HepG2 (cell line): ENCODE results near the gene BAHCC1. TPM values are rescaled to one million over a fixed set of nuclear protein-coding genes. Genes with fewer than 3 reads are reported as not detected.

Experiments used
- JUN ChIP-seq: sonication (generic); formaldehyde crosslinking; IDR thresholded peaks from 2 replicates; pipeline ENCODE4 v1.4.0; 2020; ENCODE audit warnings: mild to moderate bottlenecking, missing genetic modification reagents
- JUNB ChIP-seq: sonication (generic); formaldehyde crosslinking; IDR thresholded peaks from 2 replicates; pipeline ENCODE4 v1.8.0; 2022; ENCODE audit warnings: missing genetic modification reagents, mild to moderate bottlenecking, borderline replicate concordance
- KDM2A ChIP-seq: sonication (generic); formaldehyde crosslinking; IDR thresholded peaks from 2 replicates; pipeline ENCODE4 v1.4.0; 2020; ENCODE audit warnings: low read depth, missing genetic modification reagents, borderline replicate concordance
- MAFK ChIP-seq, 2 experiments: IDR thresholded peaks in 1 of 2; conservative IDR thresholded peaks in 1 of 2; 2 replicates each; pipeline ENCODE4 v1.6.1; 2011; ENCODE audit warnings: improper control_type of control experiment in 2 of 2, low read length in 2 of 2
- POLR2A ChIP-seq, 2 experiments: IDR thresholded peaks; 2 replicates each; pipeline ENCODE4 v1.6.1; 2011; ENCODE audit warnings: low read depth in 2 of 2, low read length in 2 of 2, mild to moderate bottlenecking in 1 of 2, moderate library complexity in 1 of 2; ENCODE audit not compliant: insufficient read depth in 1 of 2
- SP1 ChIP-seq, 2 experiments: fragments of 450-650 bp in 1 of 2; sonication (generic) in 1 of 2; formaldehyde crosslinking in 1 of 2; IDR thresholded peaks; 2 replicates each; pipeline versions ENCODE4 v1.4.0 to v1.6.1; 2016 to 2020; ENCODE audit warnings: missing genetic modification reagents in 1 of 2
- ZBTB1 ChIP-seq: sonication (generic); formaldehyde crosslinking; IDR thresholded peaks from 2 replicates; pipeline ENCODE4 v1.4.0; 2020; ENCODE audit warnings: missing genetic modification reagents, borderline replicate concordance
- ZNF180 ChIP-seq: sonication (generic); formaldehyde crosslinking; IDR thresholded peaks from 2 replicates; pipeline ENCODE4 v1.4.0; 2020; ENCODE audit warnings: low read depth, missing genetic modification reagents, borderline replicate concordance
- ZNF234 ChIP-seq: sonication (generic); formaldehyde crosslinking; conservative IDR thresholded peaks from 2 replicates; pipeline ENCODE4 v1.5.1; 2020; ENCODE audit warnings: mild to moderate bottlenecking, missing genetic modification reagents
- ZNF552 ChIP-seq: sonication (generic); formaldehyde crosslinking; IDR thresholded peaks from 2 replicates; pipeline ENCODE4 v1.9.0; 2022; ENCODE audit warnings: missing genetic modification reagents, mild to moderate bottlenecking, borderline replicate concordance
- ZNF878 ChIP-seq: sonication (generic); formaldehyde crosslinking; IDR thresholded peaks from 2 replicates; pipeline ENCODE4 v1.8.1; 2023; ENCODE audit warnings: mild to moderate bottlenecking, missing genetic modification reagents, moderate library complexity
- polyA plus RNA-seq, 8 experiments: library from polyadenylated mRNA; depleted of rRNA in 3 of 8; stranded (reverse) in 7 of 8; unstranded in 1 of 8; fragments of >200 nt; fragmentation: Illumina TruSeq in 4 of 8; extraction: Trizol in 4 of 8; gene quantifications; 2 replicates each; pipeline versions ENCODE4 v1.2.1 to v1.2.3, GENCODE V29; 2011 to 2016; ENCODE audit warnings: low read depth in 4 of 8, missing spikeins in 1 of 8, mixed read lengths in 1 of 8; ENCODE audit not compliant: insufficient read depth in 1 of 8
- total RNA-seq, 5 experiments: library from RNA; depleted of rRNA; stranded (reverse); fragments of >200 nt; fragmentation: Illumina TruSeq; extraction: Trizol; gene quantifications; 2 replicates each; pipeline ENCODE4 v1.2.3, GENCODE V29; 2016; ENCODE audit warnings: low read depth in 1 of 5
- TF ChIP-seq, protein P1 (sequence below): sonication (generic); formaldehyde crosslinking; IDR thresholded peaks from 2 replicates; pipeline ENCODE4 v1.4.0; 2020; ENCODE audit warnings: missing genetic modification reagents
- TF ChIP-seq, protein P2 (sequence below): sonication (generic); formaldehyde crosslinking; IDR thresholded peaks from 2 replicates; pipeline ENCODE4 v1.4.0; 2020; ENCODE audit warnings: low read depth, missing genetic modification reagents
- TF ChIP-seq, protein P3 (sequence below): sonication (generic); formaldehyde crosslinking; IDR thresholded peaks from 2 replicates; pipeline ENCODE4 v1.4.0; 2020; ENCODE audit warnings: missing genetic modification reagents, borderline replicate concordance

Gene BAHCC1
- total and polyA plus RNA-seq, 2 of the 13 experiments (the other 11 are each of a cell fraction or from before 2014, with no cell fraction given), result 1.4 to 1.7 TPM

DNA sequence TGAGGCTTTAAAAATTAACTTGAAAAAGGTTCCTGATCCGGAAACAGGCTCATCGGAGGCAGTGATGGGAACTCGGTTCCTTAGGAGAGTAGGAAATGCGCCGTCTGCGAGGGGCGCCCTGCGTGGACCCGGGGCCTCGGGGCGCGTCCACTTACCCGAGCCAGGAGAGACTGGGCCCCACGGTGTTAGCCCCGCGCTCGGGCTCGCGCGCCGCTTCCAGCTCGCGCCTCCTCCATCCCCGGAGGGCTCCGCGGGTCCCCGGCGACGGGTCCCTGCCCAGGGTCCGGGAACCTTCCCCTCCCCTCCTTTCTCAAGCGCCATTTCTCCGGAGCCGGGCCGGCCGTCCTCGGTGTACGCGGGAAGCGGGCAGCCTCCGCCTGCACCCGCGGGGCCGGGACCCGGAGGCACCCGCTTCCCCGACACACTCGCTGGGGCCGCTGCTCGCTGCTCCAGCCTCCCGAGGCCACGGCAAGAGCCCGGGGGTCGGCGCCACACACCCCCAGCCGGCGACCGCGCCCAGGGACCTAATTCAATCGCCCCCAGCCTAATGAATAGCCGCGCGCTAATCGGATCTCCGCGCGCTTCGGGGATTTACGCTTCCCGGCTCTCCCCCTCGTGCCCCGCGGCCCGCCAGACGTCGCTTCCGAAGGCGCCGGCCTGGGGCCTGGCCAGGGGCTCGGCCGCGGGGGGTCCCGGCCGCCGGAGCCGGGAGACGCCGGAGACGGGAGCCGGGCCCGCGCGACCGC is 2.2 kb upstream of the BAHCC1 start (continued):
- TF ChIP-seq, protein P1, sequence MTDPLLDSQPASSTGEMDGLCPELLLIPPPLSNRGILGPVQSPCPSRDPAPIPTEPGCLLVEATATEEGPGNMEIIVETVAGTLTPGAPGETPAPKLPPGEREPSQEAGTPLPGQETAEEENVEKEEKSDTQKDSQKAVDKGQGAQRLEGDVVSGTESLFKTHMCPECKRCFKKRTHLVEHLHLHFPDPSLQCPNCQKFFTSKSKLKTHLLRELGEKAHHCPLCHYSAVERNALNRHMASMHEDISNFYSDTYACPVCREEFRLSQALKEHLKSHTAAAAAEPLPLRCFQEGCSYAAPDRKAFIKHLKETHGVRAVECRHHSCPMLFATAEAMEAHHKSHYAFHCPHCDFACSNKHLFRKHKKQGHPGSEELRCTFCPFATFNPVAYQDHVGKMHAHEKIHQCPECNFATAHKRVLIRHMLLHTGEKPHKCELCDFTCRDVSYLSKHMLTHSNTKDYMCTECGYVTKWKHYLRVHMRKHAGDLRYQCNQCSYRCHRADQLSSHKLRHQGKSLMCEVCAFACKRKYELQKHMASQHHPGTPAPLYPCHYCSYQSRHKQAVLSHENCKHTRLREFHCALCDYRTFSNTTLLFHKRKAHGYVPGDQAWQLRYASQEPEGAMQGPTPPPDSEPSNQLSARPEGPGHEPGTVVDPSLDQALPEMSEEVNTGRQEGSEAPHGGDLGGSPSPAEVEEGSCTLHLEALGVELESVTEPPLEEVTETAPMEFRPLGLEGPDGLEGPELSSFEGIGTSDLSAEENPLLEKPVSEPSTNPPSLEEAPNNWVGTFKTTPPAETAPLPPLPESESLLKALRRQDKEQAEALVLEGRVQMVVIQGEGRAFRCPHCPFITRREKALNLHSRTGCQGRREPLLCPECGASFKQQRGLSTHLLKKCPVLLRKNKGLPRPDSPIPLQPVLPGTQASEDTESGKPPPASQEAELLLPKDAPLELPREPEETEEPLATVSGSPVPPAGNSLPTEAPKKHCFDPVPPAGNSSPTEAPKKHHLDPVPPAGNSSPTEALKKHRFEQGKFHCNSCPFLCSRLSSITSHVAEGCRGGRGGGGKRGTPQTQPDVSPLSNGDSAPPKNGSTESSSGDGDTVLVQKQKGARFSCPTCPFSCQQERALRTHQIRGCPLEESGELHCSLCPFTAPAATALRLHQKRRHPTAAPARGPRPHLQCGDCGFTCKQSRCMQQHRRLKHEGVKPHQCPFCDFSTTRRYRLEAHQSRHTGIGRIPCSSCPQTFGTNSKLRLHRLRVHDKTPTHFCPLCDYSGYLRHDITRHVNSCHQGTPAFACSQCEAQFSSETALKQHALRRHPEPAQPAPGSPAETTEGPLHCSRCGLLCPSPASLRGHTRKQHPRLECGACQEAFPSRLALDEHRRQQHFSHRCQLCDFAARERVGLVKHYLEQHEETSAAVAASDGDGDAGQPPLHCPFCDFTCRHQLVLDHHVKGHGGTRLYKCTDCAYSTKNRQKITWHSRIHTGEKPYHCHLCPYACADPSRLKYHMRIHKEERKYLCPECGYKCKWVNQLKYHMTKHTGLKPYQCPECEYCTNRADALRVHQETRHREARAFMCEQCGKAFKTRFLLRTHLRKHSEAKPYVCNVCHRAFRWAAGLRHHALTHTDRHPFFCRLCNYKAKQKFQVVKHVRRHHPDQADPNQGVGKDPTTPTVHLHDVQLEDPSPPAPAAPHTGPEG (CRISPR knock-in tag), result no peak
- TF ChIP-seq ZNF180 (CRISPR knock-in tag), result no peak
- TF ChIP-seq, protein P2, sequence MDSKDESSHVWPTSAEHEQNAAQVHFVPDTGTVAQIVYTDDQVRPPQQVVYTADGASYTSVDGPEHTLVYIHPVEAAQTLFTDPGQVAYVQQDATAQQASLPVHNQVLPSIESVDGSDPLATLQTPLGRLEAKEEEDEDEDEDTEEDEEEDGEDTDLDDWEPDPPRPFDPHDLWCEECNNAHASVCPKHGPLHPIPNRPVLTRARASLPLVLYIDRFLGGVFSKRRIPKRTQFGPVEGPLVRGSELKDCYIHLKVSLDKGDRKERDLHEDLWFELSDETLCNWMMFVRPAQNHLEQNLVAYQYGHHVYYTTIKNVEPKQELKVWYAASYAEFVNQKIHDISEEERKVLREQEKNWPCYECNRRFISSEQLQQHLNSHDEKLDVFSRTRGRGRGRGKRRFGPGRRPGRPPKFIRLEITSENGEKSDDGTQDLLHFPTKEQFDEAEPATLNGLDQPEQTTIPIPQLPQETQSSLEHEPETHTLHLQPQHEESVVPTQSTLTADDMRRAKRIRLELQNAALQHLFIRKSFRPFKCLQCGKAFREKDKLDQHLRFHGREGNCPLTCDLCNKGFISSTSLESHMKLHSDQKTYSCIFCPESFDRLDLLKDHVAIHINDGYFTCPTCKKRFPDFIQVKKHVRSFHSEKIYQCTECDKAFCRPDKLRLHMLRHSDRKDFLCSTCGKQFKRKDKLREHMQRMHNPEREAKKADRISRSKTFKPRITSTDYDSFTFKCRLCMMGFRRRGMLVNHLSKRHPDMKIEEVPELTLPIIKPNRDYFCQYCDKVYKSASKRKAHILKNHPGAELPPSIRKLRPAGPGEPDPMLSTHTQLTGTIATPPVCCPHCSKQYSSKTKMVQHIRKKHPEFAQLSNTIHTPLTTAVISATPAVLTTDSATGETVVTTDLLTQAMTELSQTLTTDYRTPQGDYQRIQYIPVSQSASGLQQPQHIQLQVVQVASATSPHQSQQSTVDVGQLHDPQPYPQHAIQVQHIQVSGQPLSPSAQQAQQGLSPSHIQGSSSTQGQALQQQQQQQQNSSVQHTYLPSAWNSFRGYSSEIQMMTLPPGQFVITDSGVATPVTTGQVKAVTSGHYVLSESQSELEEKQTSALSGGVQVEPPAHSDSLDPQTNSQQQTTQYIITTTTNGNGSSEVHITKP (CRISPR knock-in tag), result no peak
- TF ChIP-seq ZNF878 (CRISPR knock-in tag), result no peak
- no peak for TF ChIP-seq JUN
- no peak for TF ChIP-seq ZNF552
- TF ChIP-seq MAFK (conservative IDR thresholded peaks at IDR 0.05 in 1 of 2, IDR thresholded peaks at IDR 0.05 in 1 of 2; ENCODE audit: low read length in 2 of 2), result no peak
- no peak for TF ChIP-seq SP1 (IDR thresholded peaks at IDR 0.05)
- no peak for TF ChIP-seq SP1 (CRISPR knock-in tag; IDR thresholded peaks at IDR 0.05)
- TF ChIP-seq JUNB (CRISPR knock-in tag), result no peak
- TF ChIP-seq KDM2A (CRISPR knock-in tag), result no peak; the same call in 1 of the 2 replicates
- TF ChIP-seq, protein P3, sequence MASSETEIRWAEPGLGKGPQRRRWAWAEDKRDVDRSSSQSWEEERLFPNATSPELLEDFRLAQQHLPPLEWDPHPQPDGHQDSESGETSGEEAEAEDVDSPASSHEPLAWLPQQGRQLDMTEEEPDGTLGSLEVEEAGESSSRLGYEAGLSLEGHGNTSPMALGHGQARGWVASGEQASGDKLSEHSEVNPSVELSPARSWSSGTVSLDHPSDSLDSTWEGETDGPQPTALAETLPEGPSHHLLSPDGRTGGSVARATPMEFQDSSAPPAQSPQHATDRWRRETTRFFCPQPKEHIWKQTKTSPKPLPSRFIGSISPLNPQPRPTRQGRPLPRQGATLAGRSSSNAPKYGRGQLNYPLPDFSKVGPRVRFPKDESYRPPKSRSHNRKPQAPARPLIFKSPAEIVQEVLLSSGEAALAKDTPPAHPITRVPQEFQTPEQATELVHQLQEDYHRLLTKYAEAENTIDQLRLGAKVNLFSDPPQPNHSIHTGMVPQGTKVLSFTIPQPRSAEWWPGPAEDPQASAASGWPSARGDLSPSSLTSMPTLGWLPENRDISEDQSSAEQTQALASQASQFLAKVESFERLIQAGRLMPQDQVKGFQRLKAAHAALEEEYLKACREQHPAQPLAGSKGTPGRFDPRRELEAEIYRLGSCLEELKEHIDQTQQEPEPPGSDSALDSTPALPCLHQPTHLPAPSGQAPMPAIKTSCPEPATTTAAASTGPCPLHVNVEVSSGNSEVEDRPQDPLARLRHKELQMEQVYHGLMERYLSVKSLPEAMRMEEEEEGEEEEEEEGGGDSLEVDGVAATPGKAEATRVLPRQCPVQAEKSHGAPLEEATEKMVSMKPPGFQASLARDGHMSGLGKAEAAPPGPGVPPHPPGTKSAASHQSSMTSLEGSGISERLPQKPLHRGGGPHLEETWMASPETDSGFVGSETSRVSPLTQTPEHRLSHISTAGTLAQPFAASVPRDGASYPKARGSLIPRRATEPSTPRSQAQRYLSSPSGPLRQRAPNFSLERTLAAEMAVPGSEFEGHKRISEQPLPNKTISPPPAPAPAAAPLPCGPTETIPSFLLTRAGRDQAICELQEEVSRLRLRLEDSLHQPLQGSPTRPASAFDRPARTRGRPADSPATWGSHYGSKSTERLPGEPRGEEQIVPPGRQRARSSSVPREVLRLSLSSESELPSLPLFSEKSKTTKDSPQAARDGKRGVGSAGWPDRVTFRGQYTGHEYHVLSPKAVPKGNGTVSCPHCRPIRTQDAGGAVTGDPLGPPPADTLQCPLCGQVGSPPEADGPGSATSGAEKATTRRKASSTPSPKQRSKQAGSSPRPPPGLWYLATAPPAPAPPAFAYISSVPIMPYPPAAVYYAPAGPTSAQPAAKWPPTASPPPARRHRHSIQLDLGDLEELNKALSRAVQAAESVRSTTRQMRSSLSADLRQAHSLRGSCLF (CRISPR knock-in tag), result no peak
- no peak for TF ChIP-seq ZNF234 (CRISPR knock-in tag)
- no peak for TF ChIP-seq POLR2A (IDR thresholded peaks at IDR 0.05; ENCODE audit: insufficient read depth in 1 of 2, low read depth in 2 of 2, low read length in 2 of 2)
- TF ChIP-seq ZBTB1 (CRISPR knock-in tag), result no peak
